SK-N-SH (cell line): Measurements from ENCODE around the gene CCDC15.

Source experiments
- TAF1 ChIP-seq: IDR thresholded peaks from 2 replicates; pipeline ENCODE4 v1.6.1; 2012; ENCODE audit warnings: low read depth, mild to moderate bottlenecking, low read length, moderate library complexity, borderline replicate concordance
- TF ChIP-seq, protein P1 (sequence below): fragments of 200-600 bp; sonication (generic); IDR thresholded peaks from 2 replicates; pipeline ENCODE4 v1.6.1; 2017; ENCODE audit warnings: antibody characterized with exemption, mild to moderate bottlenecking, moderate library complexity

DNA sequence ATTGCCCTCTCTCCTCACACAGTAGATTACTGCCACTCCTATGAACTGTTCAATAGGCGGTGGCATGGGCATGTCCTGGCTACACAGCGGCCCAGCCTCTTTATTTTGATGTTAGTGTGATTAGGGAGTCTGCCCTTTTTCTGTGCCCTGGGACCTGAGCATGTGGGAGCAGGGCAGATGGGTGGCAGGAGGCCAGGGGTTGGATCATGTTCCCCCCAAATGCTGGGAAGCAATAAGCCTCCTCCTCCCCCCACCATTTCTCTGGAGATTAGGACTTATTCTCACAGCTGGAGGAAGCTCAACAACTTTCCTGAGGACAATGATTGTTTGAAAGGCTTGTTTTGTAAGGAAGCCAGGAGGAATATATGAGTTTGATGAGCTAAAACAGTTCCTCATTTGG is 34.1 kb upstream of the CCDC15 start:
- TF ChIP-seq TAF1, result no peak
- TF ChIP-seq, protein P1, sequence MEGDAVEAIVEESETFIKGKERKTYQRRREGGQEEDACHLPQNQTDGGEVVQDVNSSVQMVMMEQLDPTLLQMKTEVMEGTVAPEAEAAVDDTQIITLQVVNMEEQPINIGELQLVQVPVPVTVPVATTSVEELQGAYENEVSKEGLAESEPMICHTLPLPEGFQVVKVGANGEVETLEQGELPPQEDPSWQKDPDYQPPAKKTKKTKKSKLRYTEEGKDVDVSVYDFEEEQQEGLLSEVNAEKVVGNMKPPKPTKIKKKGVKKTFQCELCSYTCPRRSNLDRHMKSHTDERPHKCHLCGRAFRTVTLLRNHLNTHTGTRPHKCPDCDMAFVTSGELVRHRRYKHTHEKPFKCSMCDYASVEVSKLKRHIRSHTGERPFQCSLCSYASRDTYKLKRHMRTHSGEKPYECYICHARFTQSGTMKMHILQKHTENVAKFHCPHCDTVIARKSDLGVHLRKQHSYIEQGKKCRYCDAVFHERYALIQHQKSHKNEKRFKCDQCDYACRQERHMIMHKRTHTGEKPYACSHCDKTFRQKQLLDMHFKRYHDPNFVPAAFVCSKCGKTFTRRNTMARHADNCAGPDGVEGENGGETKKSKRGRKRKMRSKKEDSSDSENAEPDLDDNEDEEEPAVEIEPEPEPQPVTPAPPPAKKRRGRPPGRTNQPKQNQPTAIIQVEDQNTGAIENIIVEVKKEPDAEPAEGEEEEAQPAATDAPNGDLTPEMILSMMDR, result no peak
